Thyroid gland (tissue), 4 donors: ENCODE data around the gene WNT5A.

Experiments
- POLR2A ChIP-seq, 2 donors: fragments of 450-650 bp; IDR thresholded peaks; one replicate each; pipeline ENCODE4 v1.6.1; 2017; ENCODE audit warnings: antibody characterized with exemption in 2 of 2, mild to moderate bottlenecking in 2 of 2, moderate library complexity in 1 of 2
- TF ChIP-seq, protein P1 (sequence below), 6 experiments: fragments of 200-600 bp in 3 of 6; fragments of 450-650 bp in 3 of 6; sonication (generic) in 3 of 6; IDR thresholded peaks; one replicate each; pipeline ENCODE4 v1.5.1; 2016 to 2019; ENCODE audit warnings: antibody characterized with exemption in 6 of 6, mild to moderate bottlenecking in 2 of 6, inconsistent platforms in 1 of 6, moderate library complexity in 1 of 6

DNA sequence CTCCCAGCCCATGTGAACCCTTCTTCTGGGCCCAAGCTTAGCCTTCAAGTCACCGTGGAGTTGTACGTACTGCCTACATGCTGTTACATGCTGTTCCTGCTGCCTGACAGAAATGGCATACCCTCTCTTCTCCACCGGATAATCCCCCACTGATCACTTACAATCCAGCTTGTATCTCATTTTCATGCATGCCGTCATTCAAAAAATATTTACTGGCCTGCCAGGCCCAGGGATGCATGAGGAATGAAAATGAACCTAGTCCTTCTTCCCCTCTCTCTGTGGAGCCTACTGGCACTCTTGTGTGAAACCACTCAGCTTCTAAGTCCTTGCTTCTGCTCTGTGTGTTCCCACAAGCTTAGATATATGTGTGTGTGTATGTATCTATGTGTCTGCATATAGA lies 60.6 kb downstream of the WNT5A start:
- TF ChIP-seq, protein P1, sequence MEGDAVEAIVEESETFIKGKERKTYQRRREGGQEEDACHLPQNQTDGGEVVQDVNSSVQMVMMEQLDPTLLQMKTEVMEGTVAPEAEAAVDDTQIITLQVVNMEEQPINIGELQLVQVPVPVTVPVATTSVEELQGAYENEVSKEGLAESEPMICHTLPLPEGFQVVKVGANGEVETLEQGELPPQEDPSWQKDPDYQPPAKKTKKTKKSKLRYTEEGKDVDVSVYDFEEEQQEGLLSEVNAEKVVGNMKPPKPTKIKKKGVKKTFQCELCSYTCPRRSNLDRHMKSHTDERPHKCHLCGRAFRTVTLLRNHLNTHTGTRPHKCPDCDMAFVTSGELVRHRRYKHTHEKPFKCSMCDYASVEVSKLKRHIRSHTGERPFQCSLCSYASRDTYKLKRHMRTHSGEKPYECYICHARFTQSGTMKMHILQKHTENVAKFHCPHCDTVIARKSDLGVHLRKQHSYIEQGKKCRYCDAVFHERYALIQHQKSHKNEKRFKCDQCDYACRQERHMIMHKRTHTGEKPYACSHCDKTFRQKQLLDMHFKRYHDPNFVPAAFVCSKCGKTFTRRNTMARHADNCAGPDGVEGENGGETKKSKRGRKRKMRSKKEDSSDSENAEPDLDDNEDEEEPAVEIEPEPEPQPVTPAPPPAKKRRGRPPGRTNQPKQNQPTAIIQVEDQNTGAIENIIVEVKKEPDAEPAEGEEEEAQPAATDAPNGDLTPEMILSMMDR (IDR thresholded peaks at IDR 0.05) = no peak
- no peak for TF ChIP-seq POLR2A (IDR thresholded peaks at IDR 0.05)
